K562 (cell line): ENCODE results near the gene ZSWIM8.
A peak's percentile ranks its signal among the peaks of the same experiment; 100 is the strongest.

Experiments
- DDX20 ChIP-seq: fragments of 450-650 bp; IDR thresholded peaks from 2 replicates; pipeline ENCODE4 v1.6.1; 2016; ENCODE audit warnings: missing genetic modification characterization, low read depth, mild to moderate bottlenecking, missing compliant biosample characterization, moderate library complexity
- KAT7 ChIP-seq: sonication (generic); formaldehyde crosslinking; IDR thresholded peaks from 2 replicates; pipeline ENCODE4 v1.8.0; 2022; ENCODE audit warnings: missing genetic modification reagents, mild to moderate bottlenecking, borderline replicate concordance
- ZNF444 ChIP-seq: fragments of 250-450 bp; sonication (Bioruptor Pico); IDR thresholded peaks from 2 replicates; pipeline ENCODE4 v1.4.0; 2020; ENCODE audit warnings: mild to moderate bottlenecking, moderate library complexity

- TF ChIP-seq ZNF444 (CRISPR knock-in tag) = no peak
- TF ChIP-seq KAT7 (CRISPR knock-in tag) = peak; percentile 5; the same call in 1 of the 2 replicates
- no peak for TF ChIP-seq DDX20 (tag)
Observed at GRCh38 chr10:73772281-73773151, 12.9 kb upstream of the ZSWIM8 start.
